T-helper 17 cell (primary cell): ENCODE results near the gene SDR9C7. TPM values are rescaled to one million over a fixed set of nuclear protein-coding genes. Genes with fewer than 3 reads are reported as not detected.
"Not testable (repeated sequence)": the region's sequence is repeated elsewhere in the genome, so short reads cannot be mapped to it uniquely, and the experiment has no call there.

Experiments used
- ATAC-seq: fragments of 150-1000 bp; cut with Tn5 transposase; 2 replicates; pipeline ENCODE4 v1.10.0; 2021; ENCODE audit warnings: mild to moderate bottlenecking, moderate library complexity
- DNase-seq, 3 donors: peaks; one replicate each; pipeline versions ENCODE4 v3.0.0 to v3.0.0-alpha.2; 2020 to 2021
- H3K9me3 ChIP-seq: one replicate; pipeline ENCODE4 v1.7.0; 2013; ENCODE audit warnings: low read length, mild to moderate bottlenecking; ENCODE audit not compliant: control insufficient read depth, poor library complexity, severe bottlenecking
- H3K27ac Mint-ChIP-seq: one replicate; pipeline ENCODE4 v1.8.0; 2022; ENCODE audit warnings: mild to moderate bottlenecking, moderate library complexity, mixed read lengths
- H3K27me3 Mint-ChIP-seq: one replicate; pipeline ENCODE4 v1.8.0; 2022; ENCODE audit warnings: mixed read lengths
- H3K36me3 Mint-ChIP-seq: one replicate; pipeline ENCODE4 v1.8.0; 2022; ENCODE audit warnings: low read depth, mixed read lengths
- H3K4me1 Mint-ChIP-seq: one replicate; pipeline ENCODE4 v1.8.0; 2022; ENCODE audit warnings: mild to moderate bottlenecking, mixed read lengths
- H3K4me3 Mint-ChIP-seq: one replicate; pipeline ENCODE4 v1.8.0; 2022; ENCODE audit warnings: mild to moderate bottlenecking, moderate library complexity, mixed read lengths
- total RNA-seq, 4 donors: library from RNA in 2 of 4; stranded (reverse) in 2 of 4; gene quantifications; one replicate each; pipeline ENCODE4 v1.2.3 and lab custom pipeline; 2022 to 2026

Gene SDR9C7
- total RNA-seq, 2 donors from 2014 or later = not detected

DNA sequence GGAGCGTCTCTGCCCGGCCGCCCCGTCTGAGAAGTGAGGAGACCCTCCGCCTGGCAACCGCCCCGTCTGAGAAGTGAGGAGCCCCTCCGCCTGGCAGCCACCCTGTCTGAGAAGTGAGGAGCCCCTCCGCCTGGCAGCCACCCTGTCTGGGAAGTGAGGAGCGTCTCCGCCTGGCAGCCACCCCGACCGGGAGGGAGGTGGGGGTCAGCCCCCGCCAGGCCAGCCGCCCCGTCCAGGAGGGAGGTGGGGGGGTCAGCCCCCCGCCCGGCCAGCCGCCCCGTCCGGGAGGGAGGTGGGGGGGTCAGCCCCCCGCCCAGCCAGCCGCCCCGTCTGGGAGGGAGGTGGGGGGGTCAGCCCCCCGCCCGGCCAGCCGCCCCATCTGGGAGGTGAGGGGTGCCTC lies 29.3 kb upstream of the SDR9C7 start:
- H3K4me1 Mint-ChIP-seq, H3K27ac Mint-ChIP-seq, H3K27me3 Mint-ChIP-seq, H3K9me3 ChIP-seq, H3K4me3 Mint-ChIP-seq, H3K36me3 Mint-ChIP-seq, DNase-seq, ATAC-seq: not testable (repeated sequence)

DNA sequence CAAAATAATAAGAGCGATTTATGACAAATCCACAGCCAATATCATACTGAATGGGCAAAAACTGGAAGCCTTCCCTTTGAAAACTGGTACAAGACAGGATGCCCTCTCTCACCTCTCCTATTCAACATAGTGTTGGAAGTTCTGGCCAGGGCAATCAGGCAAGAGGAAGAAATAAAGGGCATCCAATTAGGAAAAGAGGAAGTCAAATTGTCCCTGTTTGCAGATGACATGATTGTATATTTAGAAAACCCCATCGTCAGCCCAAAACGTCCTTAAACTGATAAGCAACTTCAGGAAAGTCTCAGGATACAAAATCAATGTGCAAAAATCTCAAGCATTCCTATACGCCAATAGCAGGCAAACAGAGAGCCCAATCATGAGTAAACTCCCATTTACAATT lies 28.0 kb upstream of the SDR9C7 start:
- not testable (repeated sequence) for H3K4me3 Mint-ChIP-seq, H3K9me3 ChIP-seq, H3K4me1 Mint-ChIP-seq, DNase-seq, H3K36me3 Mint-ChIP-seq, H3K27ac Mint-ChIP-seq, ATAC-seq, H3K27me3 Mint-ChIP-seq

DNA sequence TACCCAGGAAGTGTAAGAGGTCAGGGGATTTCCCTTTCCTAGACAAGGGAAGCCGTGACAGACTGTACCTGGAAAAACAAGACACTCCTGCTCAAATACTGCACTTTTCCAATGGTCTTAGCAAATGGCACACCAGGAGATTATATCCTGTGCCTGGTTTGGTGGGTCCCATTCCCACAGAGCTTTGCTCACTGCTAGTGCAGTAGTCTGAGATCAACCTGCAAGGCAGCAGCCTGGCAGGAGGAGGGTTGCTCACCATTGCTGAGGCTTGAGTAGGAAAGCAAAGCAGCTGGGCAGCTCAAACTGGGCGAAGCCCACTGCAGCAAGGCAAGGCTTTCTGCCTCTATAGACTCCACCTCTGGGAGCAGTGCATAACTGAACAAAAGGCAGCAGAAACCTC lies 24.2 kb upstream of the SDR9C7 start:
- H3K27me3 Mint-ChIP-seq = peaks cover under 1% of the 10 kb centered on the region
- H3K4me3 Mint-ChIP-seq = no peak overlapping the region
- no peaks in the 10 kb centered on the region for H3K36me3 Mint-ChIP-seq
- ATAC-seq (no peak), DNase-seq (no peak)
- H3K27ac Mint-ChIP-seq = no peak overlapping the region
- no peaks in the 10 kb centered on the region for H3K9me3 ChIP-seq
- peaks cover 2% of the 10 kb centered on the region for H3K4me1 Mint-ChIP-seq

DNA sequence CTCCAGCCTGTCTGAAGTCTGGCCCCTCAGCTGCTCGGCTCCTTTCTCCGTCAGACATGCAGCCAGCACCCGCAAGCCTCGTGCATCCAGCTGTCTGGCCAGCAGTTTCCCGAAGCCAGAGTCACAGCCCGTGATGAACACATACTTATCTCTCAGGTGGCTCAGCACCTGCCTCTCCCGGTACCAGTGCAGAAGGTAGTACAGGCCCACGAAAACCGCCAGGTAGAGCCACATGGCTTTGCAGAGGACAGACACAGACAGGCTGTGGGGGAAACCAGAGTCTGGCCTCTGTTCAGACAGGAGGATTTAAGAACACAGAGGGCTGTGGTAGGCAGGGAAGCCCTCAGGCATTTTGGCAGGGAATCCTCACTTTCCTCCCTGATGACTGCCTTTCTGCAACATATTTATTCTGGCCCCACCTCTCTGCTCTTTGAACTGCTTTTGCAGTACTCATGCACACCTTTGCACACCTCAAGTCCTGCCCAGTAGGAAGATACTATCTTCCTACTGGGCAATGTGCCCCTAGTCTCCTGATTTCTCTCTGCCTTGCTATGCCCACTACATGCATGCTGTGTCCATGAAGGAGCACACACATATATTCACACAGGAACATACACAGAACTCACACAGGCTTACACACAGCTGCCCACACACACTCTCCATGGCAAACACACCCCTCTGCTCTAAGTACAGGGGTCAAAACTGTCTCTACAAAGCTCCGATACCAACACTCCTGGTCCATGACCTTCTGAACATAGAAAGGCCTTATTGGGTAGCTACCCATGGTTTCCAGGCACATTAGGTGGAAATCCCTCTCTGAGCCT lies 23.2 kb upstream of the SDR9C7 start, which contains the start of gene RDH16:
RDH16 (minus strand) TSS at position 380 of the 824 bp plus-strand sequence; CDS start at position 234, 146 bp downstream.
- Mint-ChIP-seq H3K4me3 (no peak within 1 kb of the TSS), H3K27me3 (peaks cover 9% of the 10 kb centered on the region), H3K27ac (no peak within 1 kb of the TSS), H3K36me3 (no peaks in the 10 kb centered on the region), H3K4me1 (peaks cover 2% of the 10 kb centered on the region)
- H3K9me3 ChIP-seq = no peaks in the 10 kb centered on the region
- ATAC-seq (no peak), DNase-seq (no peak)

DNA sequence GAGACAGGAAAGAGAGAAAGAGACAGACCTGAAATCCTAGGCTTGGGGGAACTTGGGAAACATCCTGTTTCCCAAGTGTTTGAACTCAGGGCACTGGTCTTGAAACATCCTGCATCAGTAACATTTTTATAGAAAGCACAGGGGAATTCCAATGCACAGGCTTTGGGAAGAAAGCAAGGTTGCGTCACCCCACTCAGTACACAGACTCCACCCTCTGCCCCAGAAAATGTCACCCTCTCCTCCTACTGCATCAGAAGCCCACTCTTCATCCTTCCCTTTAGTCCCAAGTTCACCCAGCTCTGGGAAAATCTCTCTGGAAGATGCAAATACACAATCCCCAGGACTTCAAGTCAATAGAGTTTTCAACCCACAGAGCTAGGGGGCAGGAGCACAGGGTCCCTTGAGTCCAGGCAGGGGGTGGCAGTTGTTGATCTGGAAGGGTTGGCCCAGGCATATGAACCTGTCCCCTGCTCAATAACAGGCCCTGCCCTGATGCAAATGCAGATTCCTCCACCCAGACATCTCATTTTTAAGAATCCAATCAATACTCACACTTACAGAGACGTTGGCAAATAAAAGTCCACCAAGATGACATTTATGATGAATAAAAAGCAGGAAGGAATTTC lies 21.5 kb upstream of the SDR9C7 start:
- Mint-ChIP-seq H3K36me3 (peaks cover 2% of the 10 kb centered on the region), H3K27me3 (peaks cover 9% of the 10 kb centered on the region), H3K4me3 (no peak overlapping the region), H3K4me1 (peaks cover 2% of the 10 kb centered on the region), H3K27ac (no peak overlapping the region)
- no peaks in the 10 kb centered on the region for H3K9me3 ChIP-seq
- no peak for ATAC-seq
- DNase-seq = no peak

DNA sequence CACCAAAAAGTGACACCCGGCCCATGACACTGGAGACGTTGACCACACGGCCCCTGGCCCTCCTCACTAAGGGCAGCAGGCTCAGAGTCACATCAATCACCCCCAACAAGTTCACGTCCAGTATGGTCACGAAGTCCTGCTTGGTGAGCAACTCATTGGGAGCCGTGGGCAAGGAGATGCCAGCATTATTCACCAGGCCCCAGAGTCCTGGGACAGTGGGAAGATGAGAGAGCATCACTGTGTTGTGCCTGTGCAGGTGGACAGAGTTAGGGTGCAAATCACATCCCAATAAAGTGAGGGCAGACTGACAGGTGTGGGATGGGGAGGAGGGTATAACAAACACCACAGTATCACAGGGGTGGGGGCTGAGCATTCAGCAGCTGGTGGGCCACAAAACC lies 20.7 kb upstream of the SDR9C7 start:
- no peak overlapping the region for H3K27ac Mint-ChIP-seq
- H3K36me3 Mint-ChIP-seq = peaks cover 3% of the 10 kb centered on the region
- peaks cover 2% of the 10 kb centered on the region for H3K4me1 Mint-ChIP-seq
- DNase-seq (no peak), ATAC-seq (no peak)
- no peaks in the 10 kb centered on the region for H3K9me3 ChIP-seq
- H3K4me3 Mint-ChIP-seq = no peak overlapping the region
- H3K27me3 Mint-ChIP-seq = peaks cover 9% of the 10 kb centered on the region

DNA sequence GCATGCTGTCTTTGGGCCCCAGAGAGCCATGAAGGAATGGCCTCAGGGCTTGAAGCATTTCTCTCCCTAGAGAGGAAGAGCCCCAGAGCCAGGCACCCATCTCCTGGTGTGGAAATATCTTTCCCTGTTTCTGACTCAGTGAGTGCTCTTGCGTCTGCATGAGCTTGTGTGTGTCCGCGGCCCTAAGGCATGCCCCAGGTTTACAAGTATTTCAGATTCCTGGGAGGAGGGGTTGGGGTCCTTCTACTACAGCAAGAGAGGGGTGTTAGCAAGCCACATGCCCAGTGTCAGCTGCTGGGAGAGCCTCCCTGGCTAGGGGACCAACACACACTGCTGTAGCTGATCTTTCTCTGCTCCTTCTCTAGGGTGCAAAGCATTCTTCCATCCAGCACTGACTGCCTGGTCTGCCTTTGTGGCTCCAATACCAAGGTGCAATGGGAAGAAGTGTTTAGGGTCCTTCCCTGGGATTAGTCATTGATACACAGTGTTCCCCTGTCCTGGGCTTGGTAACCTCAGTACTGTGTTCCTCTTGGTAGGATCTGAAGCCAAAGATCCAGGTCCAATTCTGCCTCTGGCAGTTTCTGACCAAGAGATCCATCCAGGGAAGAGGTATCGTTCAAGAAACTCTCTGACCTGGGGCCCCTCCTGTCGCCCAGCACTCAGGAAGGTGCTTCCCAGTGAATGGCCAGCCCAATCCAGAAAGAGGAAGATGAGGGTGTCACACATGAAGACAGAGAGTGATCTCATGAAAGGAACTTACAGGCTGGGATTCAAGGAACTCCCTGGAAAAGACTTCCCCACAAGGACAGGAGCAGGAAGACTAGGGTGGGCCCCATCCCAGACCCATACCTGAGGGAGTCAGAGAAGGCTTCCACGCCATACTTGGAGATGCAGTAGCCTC lies 20.1 kb upstream of the SDR9C7 start:
- H3K9me3 ChIP-seq = no peaks in the 10 kb centered on the region
- Mint-ChIP-seq H3K4me1 (peaks cover 2% of the 10 kb centered on the region), H3K27me3 (peaks cover 9% of the 10 kb centered on the region), H3K36me3 (peaks cover 3% of the 10 kb centered on the region), H3K4me3 (no peak overlapping the region), H3K27ac (no peak overlapping the region)
- DNase-seq (no peak), ATAC-seq (no peak)

DNA sequence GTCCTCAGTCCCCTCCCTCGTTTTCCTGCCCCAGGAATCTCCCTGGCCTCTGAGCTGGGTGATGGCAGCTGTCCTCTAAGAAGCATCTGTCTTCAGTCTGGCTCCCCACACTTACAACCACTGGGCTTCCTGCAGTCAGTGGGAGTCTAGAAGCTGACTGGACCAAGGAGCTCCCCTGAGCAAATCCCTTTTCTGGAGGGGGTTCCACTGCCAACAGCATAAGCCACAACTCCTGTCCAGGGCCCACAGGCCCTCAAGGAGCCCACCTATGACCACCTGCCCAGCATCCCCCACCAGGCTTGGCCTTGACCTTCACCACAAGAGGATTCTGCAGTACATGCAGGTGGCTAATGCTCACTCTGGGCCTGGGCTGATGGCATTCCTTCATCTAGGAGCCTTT lies 19.1 kb upstream of the SDR9C7 start:
- no peaks in the 10 kb centered on the region for H3K9me3 ChIP-seq
- Mint-ChIP-seq H3K4me1 (peaks cover 2% of the 10 kb centered on the region), H3K27ac (no peak overlapping the region), H3K4me3 (no peak overlapping the region), H3K27me3 (peaks cover 16% of the 10 kb centered on the region), H3K36me3 (peaks cover 3% of the 10 kb centered on the region)
- ATAC-seq (no peak), DNase-seq (no peak)

DNA sequence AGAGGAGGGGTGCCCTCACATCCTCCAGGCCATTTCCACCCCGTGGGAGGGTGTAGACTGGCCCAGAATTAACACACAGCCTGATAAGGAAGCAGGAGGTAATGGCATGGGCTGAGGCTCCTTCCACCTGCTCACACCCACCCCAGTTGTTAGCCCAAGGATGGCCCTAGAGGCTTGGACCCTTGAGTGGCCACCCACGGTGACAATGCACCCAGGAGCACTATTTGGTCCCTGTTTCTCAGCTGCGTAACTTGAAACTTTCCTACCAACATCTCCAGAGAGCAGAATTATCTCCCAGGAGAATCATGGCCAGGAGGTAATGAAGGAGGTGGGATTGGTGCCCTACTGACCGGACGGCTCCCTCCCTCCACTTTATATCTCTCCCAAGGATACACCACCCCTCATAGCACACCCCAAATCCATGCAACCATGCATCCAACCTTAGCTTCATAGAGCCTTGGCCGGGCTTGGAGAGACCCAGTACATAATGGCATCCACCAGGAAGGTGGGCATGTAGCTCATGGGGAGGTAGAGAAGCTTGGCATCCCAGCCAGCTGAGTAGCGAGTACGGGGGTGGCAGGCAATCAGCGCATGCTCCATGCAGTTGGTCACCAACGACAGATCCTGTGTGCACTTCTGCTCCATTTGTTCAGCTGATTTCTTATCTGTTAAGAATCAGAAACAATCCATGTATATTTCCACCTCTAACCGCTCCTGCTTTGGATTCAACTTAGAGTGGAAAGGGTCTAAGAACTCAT lies 17.6 kb upstream of the SDR9C7 start:
- DNase-seq (no peak), ATAC-seq (no peak)
- no peaks in the 10 kb centered on the region for H3K9me3 ChIP-seq
- no peak overlapping the region for H3K27ac Mint-ChIP-seq
- H3K27me3 Mint-ChIP-seq = peaks cover 22% of the 10 kb centered on the region
- no peak overlapping the region for H3K4me3 Mint-ChIP-seq
- peaks cover 2% of the 10 kb centered on the region for H3K4me1 Mint-ChIP-seq
- peaks cover 3% of the 10 kb centered on the region for H3K36me3 Mint-ChIP-seq

DNA sequence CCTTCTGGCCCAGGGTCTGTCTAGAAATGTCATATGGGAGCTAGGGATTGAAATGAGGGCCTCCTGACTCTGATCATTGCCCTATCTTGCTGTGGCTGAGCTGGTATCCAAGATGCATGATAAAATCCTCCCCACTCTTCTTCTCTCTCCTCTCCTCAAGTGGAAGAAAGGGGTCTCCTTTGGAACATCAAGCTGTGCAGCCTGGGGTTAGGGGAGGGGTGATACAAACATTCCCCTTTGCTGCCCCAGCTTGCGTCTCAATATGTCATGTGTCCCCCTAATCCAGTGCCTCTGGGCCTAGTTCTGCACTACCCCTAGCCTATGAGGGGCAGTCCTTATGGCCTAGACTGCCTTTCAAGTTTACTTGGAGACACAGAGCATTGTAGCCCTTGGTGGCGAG lies 14.7 kb upstream of the SDR9C7 start:
- H3K4me1 Mint-ChIP-seq = no peaks in the 10 kb centered on the region
- H3K27me3 Mint-ChIP-seq = peaks cover 22% of the 10 kb centered on the region
- peaks cover 5% of the 10 kb centered on the region for H3K36me3 Mint-ChIP-seq
- DNase-seq (no peak), ATAC-seq (no peak)
- H3K27ac Mint-ChIP-seq = no peak overlapping the region
- no peaks in the 10 kb centered on the region for H3K9me3 ChIP-seq
- no peak overlapping the region for H3K4me3 Mint-ChIP-seq

DNA sequence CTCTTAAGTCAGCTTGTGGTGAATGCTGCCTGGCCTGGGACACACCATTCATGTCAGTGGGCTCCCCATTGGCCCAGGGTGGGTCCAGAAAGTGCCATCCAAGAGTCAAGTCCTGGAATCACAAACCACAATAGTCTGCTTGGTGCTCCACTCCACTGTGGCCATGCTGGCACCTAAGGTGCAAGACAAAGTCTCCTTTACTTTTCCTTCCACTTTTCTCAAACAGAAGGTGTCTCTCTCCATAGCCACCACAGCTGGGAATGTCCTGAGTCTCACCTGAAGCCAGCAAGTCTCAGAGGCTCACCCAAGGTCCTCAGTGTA lies 14.2 kb upstream of the SDR9C7 start:
- H3K4me3 Mint-ChIP-seq = no peak overlapping the region
- no peak overlapping the region for H3K27ac Mint-ChIP-seq
- H3K36me3 Mint-ChIP-seq = peaks cover 5% of the 10 kb centered on the region
- no peaks in the 10 kb centered on the region for H3K4me1 Mint-ChIP-seq
- no peaks in the 10 kb centered on the region for H3K9me3 ChIP-seq
- peaks cover 21% of the 10 kb centered on the region for H3K27me3 Mint-ChIP-seq
- DNase-seq (no peak), ATAC-seq (no peak)

DNA sequence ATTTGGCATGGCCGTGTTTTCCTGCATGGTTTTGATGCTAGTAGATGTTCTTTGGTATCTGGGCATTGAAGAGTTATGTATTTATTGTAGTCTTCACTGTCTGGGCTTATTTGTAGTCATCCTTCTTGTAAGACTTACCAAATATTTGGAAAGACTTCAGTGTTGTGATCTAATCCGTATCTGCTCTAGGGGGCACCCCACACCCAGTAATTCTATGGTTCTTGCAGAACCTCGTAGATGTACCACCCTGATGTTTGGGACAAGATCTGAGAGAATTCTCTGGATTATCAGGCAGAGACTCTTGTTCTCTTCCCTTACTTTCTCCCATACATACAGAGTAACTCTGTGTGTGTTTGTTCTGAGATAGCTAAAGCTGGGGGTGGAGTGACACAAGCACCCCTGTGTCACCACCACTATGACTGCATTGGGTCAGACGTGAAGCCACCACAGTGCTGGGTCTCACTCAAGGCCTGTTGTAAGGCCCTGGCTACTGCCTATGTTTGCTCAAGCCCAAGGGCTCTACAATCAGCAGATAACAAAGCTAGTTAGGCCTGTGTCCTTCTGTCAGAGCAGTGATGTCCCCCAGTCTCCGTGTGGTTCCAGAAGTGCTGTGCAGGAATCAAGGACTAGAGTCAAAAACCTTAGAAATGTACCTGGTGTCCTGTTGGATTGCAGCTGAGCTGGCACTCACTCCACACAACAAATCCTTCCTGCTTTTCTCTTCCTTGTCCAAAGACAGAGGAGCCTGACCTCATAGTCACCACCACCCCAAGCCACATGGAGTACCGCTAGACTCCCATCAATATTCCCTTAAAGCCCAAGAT lies 13.6 kb upstream of the SDR9C7 start:
- Mint-ChIP-seq H3K4me1 (no peaks in the 10 kb centered on the region), H3K27me3 (peaks cover 17% of the 10 kb centered on the region), H3K27ac (no peak overlapping the region), H3K4me3 (no peak overlapping the region), H3K36me3 (peaks cover 5% of the 10 kb centered on the region)
- no peak for ATAC-seq
- no peak for DNase-seq
- H3K9me3 ChIP-seq = no peaks in the 10 kb centered on the region
